ENCODE measurements around the gene PRSS37.

PRSS37 gene

GRCh38 chr7:141820067-141820466 lies 21.2 kb downstream of the PRSS37 start:
- H3K27me3 ChIP-seq (ENCODE audit: control insufficient read depth in 1 of 2, insufficient read depth in 2 of 2, low read length in 2 of 2) = no peaks in the 10 kb centered on the region
- H3K27ac ChIP-seq (ENCODE audit: low read depth, low read length) = no peak overlapping the region
- no peak overlapping the region for H3K9ac ChIP-seq (ENCODE audit: low read depth in 1 of 2, low read length in 2 of 2)
- no peaks in the 10 kb centered on the region for H3K36me3 ChIP-seq (ENCODE audit: control insufficient read depth in 1 of 2, insufficient read depth in 2 of 2, low read length in 2 of 2)
- no peak overlapping the region for H3K4me3 ChIP-seq (ENCODE audit: low read depth in 1 of 2, low read length in 2 of 2)
- peaks cover 8 to 20% of the 10 kb centered on the region in 2 donors for H3K9me3 ChIP-seq (ENCODE audit: control insufficient read depth in 1 of 2, low read length in 2 of 2)
- H3K4me1 ChIP-seq (ENCODE audit: control insufficient read depth in 1 of 2, insufficient read depth in 2 of 2, low read length in 2 of 2) = no peaks in the 10 kb centered on the region

GRCh38 chr7:141792526-141792925 lies 48.8 kb downstream of the PRSS37 start:
- H3K4me3 ChIP-seq (ENCODE audit: low read depth in 1 of 2, low read length in 2 of 2) = no peak overlapping the region
- no peaks in the 10 kb centered on the region for H3K9me3 ChIP-seq (ENCODE audit: control insufficient read depth in 1 of 2, low read length in 2 of 2)
- H3K27me3 ChIP-seq (ENCODE audit: control insufficient read depth in 1 of 2, insufficient read depth in 2 of 2, low read length in 2 of 2) = no peaks in the 10 kb centered on the region
- H3K4me1 ChIP-seq (ENCODE audit: control insufficient read depth in 1 of 2, insufficient read depth in 2 of 2, low read length in 2 of 2) = no peaks in the 10 kb centered on the region
- H3K36me3 ChIP-seq (ENCODE audit: control insufficient read depth in 1 of 2, insufficient read depth in 2 of 2, low read length in 2 of 2) = peaks cover 3 to 4% of the 10 kb centered on the region in 2 donors
- H3K27ac ChIP-seq (ENCODE audit: low read depth, low read length) = no peak overlapping the region
- no peak overlapping the region for H3K9ac ChIP-seq (ENCODE audit: low read depth in 1 of 2, low read length in 2 of 2)

GRCh38 chr7:141789917-141790316 lies 51.4 kb downstream of the PRSS37 start, which contains the start of gene TAS2R5:
Gene TAS2R5 (plus strand): TSS chr7:141790217. CDS start chr7:141790362, 145 bp downstream.
- Histone ChIP-seq H3K27ac (ENCODE audit: low read depth, low read length) (no peak within 1 kb of the TSS), H3K36me3 (ENCODE audit: control insufficient read depth in 1 of 2, insufficient read depth in 2 of 2, low read length in 2 of 2) (peaks cover 3 to 4% of the 10 kb centered on the region in 2 donors), H3K9ac (ENCODE audit: low read depth in 1 of 2, low read length in 2 of 2) (no peak within 1 kb of the TSS), H3K9me3 (ENCODE audit: control insufficient read depth in 1 of 2, low read length in 2 of 2) (no peaks in the 10 kb centered on the region), H3K4me3 (ENCODE audit: low read depth in 1 of 2, low read length in 2 of 2) (no peak within 1 kb of the TSS), H3K4me1 (ENCODE audit: control insufficient read depth in 1 of 2, insufficient read depth in 2 of 2, low read length in 2 of 2) (no peaks in the 10 kb centered on the region), H3K27me3 (ENCODE audit: control insufficient read depth in 1 of 2, insufficient read depth in 2 of 2, low read length in 2 of 2) (no peaks in the 10 kb centered on the region)

- Histone ChIP-seq H3K4me3 (ENCODE audit: low read depth in 1 of 2, low read length in 2 of 2) (no peak overlapping the region), H3K27me3 (ENCODE audit: control insufficient read depth in 1 of 2, insufficient read depth in 2 of 2, low read length in 2 of 2) (no peaks in the 10 kb centered on the region), H3K36me3 (ENCODE audit: control insufficient read depth in 1 of 2, insufficient read depth in 2 of 2, low read length in 2 of 2) (peaks cover 3 to 4% of the 10 kb centered on the region in 2 donors), H3K4me1 (ENCODE audit: control insufficient read depth in 1 of 2, insufficient read depth in 2 of 2, low read length in 2 of 2) (no peaks in the 10 kb centered on the region), H3K27ac (ENCODE audit: low read depth, low read length) (no peak overlapping the region), H3K9ac (ENCODE audit: low read depth in 1 of 2, low read length in 2 of 2) (no peak overlapping the region), H3K9me3 (ENCODE audit: control insufficient read depth in 1 of 2, low read length in 2 of 2) (no peaks in the 10 kb centered on the region)
Measured at GRCh38 chr7:141788296-141788695, 53.0 kb downstream of the PRSS37 start.

Data from duodenal mucosa (tissue), 2 donors.